Measurements from ENCODE around the gene C17orf114.

Gene C17orf114

DNA sequence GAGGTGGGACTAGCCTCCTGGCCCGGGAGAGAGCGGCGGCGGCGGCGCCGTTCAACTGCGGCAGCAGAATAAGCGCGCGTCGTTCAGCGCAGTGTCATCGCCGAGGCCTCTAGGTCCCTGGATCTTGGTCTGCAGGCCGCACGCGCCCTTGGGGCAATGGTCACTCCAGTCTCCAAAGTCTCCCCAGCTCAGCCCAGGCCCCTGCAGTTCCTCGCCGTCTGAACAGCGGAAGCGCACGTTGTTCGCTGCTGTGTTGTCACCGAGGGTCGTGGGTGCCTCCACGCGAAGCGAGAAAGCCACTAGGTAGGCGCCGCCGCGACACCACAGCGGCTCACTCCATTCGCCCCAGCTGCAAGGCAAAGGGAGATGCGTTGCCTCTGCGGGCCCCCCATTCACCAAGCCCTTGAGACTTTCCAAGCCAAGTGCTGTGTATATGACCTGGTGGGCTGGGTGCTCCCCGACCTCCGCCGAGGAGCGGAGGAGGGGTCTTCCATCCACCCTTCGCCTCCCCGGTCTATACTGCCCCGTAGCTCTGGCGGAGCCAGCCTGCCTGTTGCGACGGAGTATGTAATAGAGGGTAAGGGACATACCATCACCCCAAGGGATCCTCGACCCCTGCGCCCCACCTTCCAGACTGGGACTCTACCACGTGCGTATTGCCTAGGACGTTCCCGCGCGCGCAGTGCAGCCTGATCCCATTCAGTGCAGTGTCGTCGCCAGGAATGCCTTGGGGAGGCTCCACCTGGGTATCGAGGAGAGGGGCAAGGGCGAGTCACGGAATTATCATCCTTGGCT lies 16.6 kb downstream of the C17orf114 start:
- DNase-seq: no peak

GRCh38 chr17:4782652-4783051 lies 19.5 kb downstream of the C17orf114 start:
- no peak for DNase-seq

- no peak for DNase-seq
Observed at GRCh38 chr17:4780325-4780955, 21.7 kb downstream of the C17orf114 start.

GRCh38 chr17:4777969-4778760 lies 24.0 kb downstream of the C17orf114 start:
- no peak for DNase-seq

DNA sequence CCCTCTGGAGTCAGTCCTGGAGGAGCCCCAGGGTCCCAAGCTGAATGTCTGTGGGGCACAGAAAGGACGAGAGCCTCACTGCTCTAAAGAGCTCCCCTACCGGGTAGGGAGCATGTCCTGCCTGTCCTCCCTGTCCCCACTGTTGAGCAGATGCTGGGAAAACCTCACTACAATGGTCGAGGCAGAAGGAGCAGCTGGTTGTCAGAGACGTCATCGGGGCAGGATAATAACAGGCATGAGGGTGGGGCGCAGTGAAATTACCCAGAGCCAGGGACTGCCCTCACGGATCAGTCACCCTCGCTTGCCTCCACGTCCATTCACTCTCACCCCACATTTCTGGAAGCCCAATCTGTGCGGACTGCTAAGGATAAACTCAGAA lies 29.9 kb downstream of the C17orf114 start:
- no peak for DNase-seq

DNA sequence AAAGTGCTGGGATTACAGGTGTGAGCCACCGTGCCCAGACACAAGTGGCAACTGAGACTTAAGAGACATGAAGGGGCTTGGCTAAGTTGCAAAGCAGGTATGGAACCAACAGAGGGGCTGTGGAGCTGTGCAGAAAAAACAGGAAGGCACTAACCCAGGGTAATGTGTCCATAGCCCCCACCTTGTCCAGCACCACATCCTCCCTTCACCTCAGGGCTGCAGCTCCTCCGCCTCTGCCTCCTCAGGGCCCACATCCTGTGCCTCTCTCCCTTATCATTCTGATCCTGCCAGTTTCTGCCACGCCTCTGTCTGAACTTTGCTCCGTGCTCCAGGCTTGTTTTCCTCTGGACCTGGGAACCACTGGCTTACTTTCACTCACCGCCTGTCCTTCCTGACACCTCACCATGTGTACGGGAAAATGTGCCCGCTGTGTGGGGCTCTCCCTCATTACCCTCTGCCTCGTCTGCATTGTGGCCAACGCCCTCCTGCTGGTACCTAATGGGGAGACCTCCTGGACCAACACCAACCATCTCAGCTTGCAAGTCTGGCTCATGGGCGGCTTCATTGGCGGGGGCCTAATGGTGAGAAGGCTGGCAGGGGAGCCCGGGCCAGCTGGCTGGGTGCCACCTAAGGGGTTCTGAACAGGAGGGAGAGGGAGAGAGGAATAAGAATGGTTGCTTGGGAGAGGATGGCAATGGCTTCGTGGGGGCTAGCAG lies 30.5 kb downstream of the C17orf114 start, which contains the start of gene TM4SF5:
Gene TM4SF5, plus strand, starts transcription at position 368 of the 716 bp plus-strand sequence. Its CDS starts 37 bp downstream, at position 405.
- no peak for DNase-seq

DNA sequence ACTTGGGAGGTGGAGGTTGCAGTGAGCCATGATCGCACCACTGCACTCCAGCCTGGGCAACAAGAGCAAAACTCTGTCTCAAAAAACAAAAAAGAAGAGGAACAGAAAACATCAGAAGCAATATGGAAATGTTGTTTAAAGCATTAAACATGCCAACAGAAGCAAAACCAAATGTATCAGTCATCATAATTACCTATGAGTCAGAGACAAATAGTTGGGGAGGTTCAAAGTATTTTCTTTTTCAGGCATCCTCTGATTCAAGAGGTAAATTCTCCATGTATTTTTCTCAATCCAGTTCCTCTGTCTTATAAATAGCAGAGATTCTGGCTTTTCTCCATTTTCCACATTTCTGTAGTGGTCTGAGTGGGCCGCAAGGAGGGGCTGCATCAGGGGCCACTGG lies 32.5 kb downstream of the C17orf114 start:
- no peak for DNase-seq

DNA sequence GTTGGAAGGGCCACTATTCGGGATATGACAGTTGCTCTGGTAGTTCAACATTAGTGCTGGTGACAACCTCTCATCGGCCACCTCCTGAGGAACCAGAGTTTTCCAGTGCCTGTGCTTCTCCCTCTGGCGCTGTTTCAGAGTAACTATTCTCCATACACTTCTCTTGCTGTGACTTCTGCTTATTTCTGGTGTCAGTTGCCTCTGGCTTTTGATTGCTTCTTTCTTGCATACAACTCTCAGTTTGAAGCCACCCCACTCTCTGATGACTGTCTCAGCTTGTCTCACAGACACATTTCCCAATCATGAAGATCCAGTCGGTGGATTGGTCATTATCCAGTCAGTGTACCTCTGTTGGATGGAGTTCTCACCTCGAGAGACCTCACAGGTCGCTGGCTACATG lies 33.8 kb downstream of the C17orf114 start:
- DNase-seq: no peak

- DNase-seq: no peak
Observed at GRCh38 chr17:4766723-4767122, 35.4 kb downstream of the C17orf114 start.

DNA sequence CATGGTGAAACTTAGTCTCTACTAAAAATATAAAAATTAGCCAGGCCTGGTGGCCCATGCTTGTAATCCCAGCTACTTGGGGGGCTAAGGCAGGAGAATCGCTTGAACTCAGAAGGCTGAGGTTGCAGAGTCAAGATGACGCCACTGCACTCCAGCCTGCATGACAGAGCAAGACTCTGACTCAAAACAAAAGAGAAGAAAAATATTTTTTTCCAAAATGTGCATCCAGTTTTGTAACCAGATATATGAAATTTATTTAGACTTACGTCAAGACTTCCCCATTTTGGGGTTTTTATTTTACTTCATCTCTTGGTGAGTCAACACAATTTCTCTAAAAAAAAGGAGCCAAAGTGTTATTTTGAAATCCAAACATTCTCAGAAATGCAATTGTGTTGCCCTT lies 35.9 kb downstream of the C17orf114 start:
- DNase-seq: no peak

GRCh38 chr17:4764595-4764994 lies 37.5 kb downstream of the C17orf114 start:
- DNase-seq: no peak

DNA sequence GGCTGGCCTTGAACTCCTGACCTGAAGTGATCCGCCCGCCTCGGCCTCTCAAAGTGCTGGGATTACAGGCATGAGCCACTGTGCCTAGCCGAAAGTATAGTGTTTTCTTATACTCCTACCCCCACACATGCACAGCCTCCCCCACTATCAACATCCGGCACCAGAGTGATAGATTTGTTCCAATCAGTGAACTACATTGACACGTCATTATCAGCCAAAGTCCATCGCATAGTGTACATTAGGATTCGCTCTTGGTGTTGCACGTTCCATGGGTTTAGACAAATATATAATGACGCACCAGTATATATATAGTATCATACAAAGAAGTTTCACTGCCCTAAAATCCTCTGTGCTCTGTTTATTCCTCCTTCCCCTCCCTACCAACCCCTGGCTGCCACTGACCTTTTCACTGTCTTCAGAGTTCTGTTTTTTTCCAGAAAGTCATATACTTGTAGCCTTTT lies 42.3 kb downstream of the C17orf114 start:
- no peak for DNase-seq

DNA sequence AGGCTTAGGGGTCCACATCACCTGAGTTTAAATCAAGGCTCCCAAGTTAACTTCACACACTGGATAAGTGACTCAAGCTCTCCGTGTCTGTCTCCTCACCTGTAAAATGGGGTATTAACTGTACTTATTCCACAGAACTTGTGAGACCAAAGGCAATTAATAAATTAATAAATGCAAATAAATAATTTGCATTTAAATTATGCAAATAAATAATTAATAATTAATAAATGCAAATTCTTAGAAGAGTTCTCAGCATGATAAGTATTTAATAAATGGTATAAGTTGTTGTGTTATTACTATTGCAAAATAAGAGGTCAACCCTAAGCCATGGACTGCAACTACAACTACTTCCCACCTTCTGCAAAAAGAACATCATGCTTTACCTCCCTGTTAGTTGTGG lies 48.7 kb downstream of the C17orf114 start:
- DNase-seq: no peak

DNA sequence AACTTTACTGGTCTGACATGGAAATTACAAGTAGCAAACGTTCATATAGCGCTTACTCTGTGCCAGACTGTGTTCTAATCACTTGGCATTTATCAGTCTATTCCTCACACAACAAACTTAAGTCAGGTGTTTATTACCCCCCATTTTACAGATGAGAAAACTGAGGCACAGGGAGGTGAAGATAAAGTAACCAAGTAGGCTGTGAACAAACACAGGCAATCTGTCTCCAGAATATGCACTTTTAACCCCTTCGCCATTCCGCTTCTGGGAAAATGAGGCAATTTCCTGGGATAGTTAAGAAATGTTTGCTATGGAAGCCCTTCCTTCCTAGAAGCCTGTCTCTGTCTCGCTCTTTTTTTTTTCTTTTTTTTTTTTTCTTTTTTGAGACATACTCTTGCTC lies 50.2 kb downstream of the C17orf114 start:
- no peak for DNase-seq

Data from NCI-H2227 treated with DMSO at 0.1 percent for 48 hours (cell line).